ENCODE data around the gene SOAT2. TPM values are rescaled to one million over a fixed set of nuclear protein-coding genes. Genes with fewer than 3 reads are reported as not detected.

The SOAT2 gene, protein sequence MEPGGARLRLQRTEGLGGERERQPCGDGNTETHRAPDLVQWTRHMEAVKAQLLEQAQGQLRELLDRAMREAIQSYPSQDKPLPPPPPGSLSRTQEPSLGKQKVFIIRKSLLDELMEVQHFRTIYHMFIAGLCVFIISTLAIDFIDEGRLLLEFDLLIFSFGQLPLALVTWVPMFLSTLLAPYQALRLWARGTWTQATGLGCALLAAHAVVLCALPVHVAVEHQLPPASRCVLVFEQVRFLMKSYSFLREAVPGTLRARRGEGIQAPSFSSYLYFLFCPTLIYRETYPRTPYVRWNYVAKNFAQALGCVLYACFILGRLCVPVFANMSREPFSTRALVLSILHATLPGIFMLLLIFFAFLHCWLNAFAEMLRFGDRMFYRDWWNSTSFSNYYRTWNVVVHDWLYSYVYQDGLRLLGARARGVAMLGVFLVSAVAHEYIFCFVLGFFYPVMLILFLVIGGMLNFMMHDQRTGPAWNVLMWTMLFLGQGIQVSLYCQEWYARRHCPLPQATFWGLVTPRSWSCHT
- under 0.01 and 0.18 TPM in 2 replicates for total RNA-seq (2012; rRNA removed)
- 0.39 and 0.55 TPM in 2 replicates for polyA plus RNA-seq (2012; rRNA removed)
- 0.18 and 0.27 TPM in 2 replicates for polyA plus RNA-seq (2012; cell fraction: cytosol; rRNA removed)
- polyA plus RNA-seq (2012; cell fraction: nucleus; rRNA removed; ENCODE audit: low replicate concordance): 0.52 and 1.3 TPM in 2 replicates
- percentile 8 among the genes with signal in this experiment for Bru-seq, nascent RNA
- percentile 4 among the genes with signal in this experiment for BruChase-seq, experiment 1, labeled RNA remaining after a 6-hour chase
- percentile 15 among the genes with signal in this experiment for BruChase-seq, experiment 2, labeled RNA remaining after a 2-hour chase
- long read RNA-seq, partial matches to known transcripts: 1 of 1 reads
- long read RNA-seq, other reads (novel, unspliced or antisense): 0 of 1 reads

DNA sequence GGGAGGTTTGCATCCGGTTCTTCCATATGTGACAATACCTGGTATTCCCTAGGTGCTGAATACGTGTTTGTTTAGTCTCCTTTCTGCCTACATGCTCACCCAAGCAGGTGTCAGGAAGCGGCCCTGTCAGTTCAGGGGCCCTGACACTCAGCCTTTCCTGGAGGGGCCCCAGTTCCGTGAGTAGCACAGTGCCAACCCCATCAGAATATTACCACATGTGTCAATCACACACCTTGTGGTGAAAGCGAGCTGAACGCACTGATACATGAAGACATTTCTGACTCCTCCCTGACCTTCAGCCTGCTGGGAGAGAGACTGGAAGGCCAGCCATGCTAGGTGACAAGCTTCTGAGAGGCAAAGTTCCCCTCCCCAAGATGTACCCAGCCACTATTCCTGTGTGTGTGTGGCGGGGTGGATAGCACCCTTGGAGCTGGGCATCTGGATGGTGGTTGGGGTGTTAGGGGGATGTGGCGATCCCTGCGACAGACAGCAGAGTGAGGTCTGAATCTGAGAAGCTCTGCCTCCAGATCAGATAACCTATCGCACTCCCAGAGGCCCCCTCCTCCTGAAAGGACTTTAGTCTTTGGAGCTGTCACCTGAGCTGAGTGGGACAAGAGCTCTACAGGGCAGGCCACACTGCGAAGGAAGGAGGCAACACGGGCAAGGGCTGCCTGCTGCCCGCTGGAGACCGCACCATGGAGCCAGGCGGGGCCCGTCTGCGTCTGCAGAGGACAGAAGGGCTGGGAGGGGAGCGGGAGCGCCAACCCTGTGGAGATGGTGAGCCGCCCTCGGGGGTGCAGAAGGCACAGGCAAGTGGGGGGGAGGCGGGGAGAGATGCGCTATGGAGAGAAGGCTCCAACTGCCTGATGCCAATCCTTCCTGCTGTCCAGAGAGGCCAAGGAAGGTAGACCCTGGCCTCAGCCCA is at the start of gene SOAT2:
TSS of gene SOAT2 (plus strand) at position 604 of the 925 bp plus-strand sequence. CDS start at position 696, 92 bp downstream.
- H4K8ac ChIP-seq (ENCODE audit: low read depth in 2 of 2, low read length in 2 of 2): peak within 1 kb of the TSS in 1 of 2 experiments; percentile 37; a peak in 1 of 4 replicates
- no peak within 1 kb of the TSS for H2BK120ac ChIP-seq (ENCODE audit: low read depth, low read length)
- H3K4me1 ChIP-seq (ENCODE audit: control insufficient read depth, insufficient read depth, low read length): peaks cover 12% of the 10 kb centered on the region
- H3K4ac ChIP-seq (ENCODE audit: low read depth, low read length): no peak within 1 kb of the TSS
- in situ Hi-C loops (cut with MboI; ENCODE audit: low sequenced_read_pairs): no loop called here
- H3K56ac ChIP-seq (ENCODE audit: extremely low read depth, insufficient read depth, low read length): no peak within 1 kb of the TSS
- H2BK20ac ChIP-seq (ENCODE audit: low read depth, low read length): no peak within 1 kb of the TSS
- BruUV-seq (replicated peaks): no TSS peak
- H3K79me1 ChIP-seq (ENCODE audit: low read depth in 1 of 2, low read length in 2 of 2): peaks cover 0 to 11% of the 10 kb centered on the region in 2 experiments; a peak in 1 of 4 replicates
- no peaks in the 10 kb centered on the region for H4K20me1 ChIP-seq (ENCODE audit: insufficient read depth, low read length)
- no peak within 1 kb of the TSS for H3K14ac ChIP-seq (replicated peaks; ENCODE audit: low read depth, low read length)
- H3K4me2 ChIP-seq (ENCODE audit: low read depth, low read length): no peak within 1 kb of the TSS
- H2AFZ ChIP-seq (replicated peaks; ENCODE audit: low read length, poor library complexity): no peak within 1 kb of the TSS
- ChIA-PET POLR2A (ENCODE audit: unreplicated experiment) (no interaction called here), CTCF (interaction anchor here (3.7 kb wide), 1 partner anchor 37 kb away, joined by 21 read pairs; no protein-coding TSS in a partner anchor)
- H2AK5ac ChIP-seq (ENCODE audit: low read depth, low read length): peak within 1 kb of the TSS; percentile 49; the same call in 1 of the 2 replicates
- peaks cover 7% of the 10 kb centered on the region; the same call in 1 of the 2 replicates for H3K36me3 ChIP-seq (ENCODE audit: control insufficient read depth, insufficient read depth, low read length)
- no peak within 1 kb of the TSS for H2BK15ac ChIP-seq (ENCODE audit: low read depth, low read length)
- no peak for ATAC-seq (ENCODE audit: low read depth)
- H2BK5ac ChIP-seq (ENCODE audit: low read depth, low read length, poor library complexity, severe bottlenecking): no peak within 1 kb of the TSS
- dilution Hi-C loops (cut with HindIII; ENCODE audit: low sequenced_read_pairs, unreplicated experiment): no loop called here
- 92% methylated on average over 2 of the region's 23 CpGs; no CpG with 5 or more reads in 1 of the 2 experiments for WGBS, 2 experiments (ENCODE audit: extremely low coverage in 2 of 2, insufficient read length in 1 of 2)
- no peaks in the 10 kb centered on the region for H3K9me1 ChIP-seq (ENCODE audit: insufficient read depth, low read length)
- no peak for DNase-seq
- intact Hi-C loops (cut with micrococcal nuclease): no loop called here
- no peak within 1 kb of the TSS for H3K23ac ChIP-seq (ENCODE audit: low read depth, low read length)
- no peak within 1 kb of the TSS for H4K5ac ChIP-seq (ENCODE audit: low read depth, low read length)
- H3K18ac ChIP-seq (ENCODE audit: low read depth, low read length): no peak within 1 kb of the TSS
- H3K4me3 ChIP-seq (ENCODE audit: insufficient read depth, low read depth, low read length): no peak within 1 kb of the TSS
- H3K9me3 ChIP-seq (ENCODE audit: control insufficient read depth, insufficient read depth, low read length): no peaks in the 10 kb centered on the region
- no peak within 1 kb of the TSS for H3K27ac ChIP-seq (ENCODE audit: insufficient read depth, low read length)
- no peaks in the 10 kb centered on the region for H3K27me3 ChIP-seq (ENCODE audit: control insufficient read depth, insufficient read depth, low read length)
- H4K91ac ChIP-seq (ENCODE audit: insufficient read depth, low read depth, low read length): no peak within 1 kb of the TSS; the same call in 1 of the 2 replicates
- H3K9ac ChIP-seq (ENCODE audit: low read depth, low read length): no peak within 1 kb of the TSS
- H2AK9ac ChIP-seq (replicated peaks; ENCODE audit: low read depth, low read length, poor library complexity): no peak within 1 kb of the TSS
- TF ChIP-seq FOS (IDR thresholded peaks at IDR 0.05; ENCODE audit: low read depth, low read length): no peak
- TF ChIP-seq BHLHE40 (IDR thresholded peaks at IDR 0.05; ENCODE audit: low read depth, low read length): no peak
- TF ChIP-seq POLR2A (IDR thresholded peaks at IDR 0.05; ENCODE audit: low read depth, low read length): no peak
- no peak for TF ChIP-seq MAZ (IDR thresholded peaks at IDR 0.05; ENCODE audit: borderline replicate concordance, low read depth, low read length)
- no peak for TF ChIP-seq RAD21 (IDR thresholded peaks at IDR 0.05; ENCODE audit: low read length)
- no peak for TF ChIP-seq MAFK (IDR thresholded peaks at IDR 0.05; ENCODE audit: low read depth, low read length)
- TF ChIP-seq NFE2L2 (IDR thresholded peaks at IDR 0.05; ENCODE audit: low read depth, low read length): no peak
- TF ChIP-seq CHD1 (IDR thresholded peaks at IDR 0.05; ENCODE audit: low read depth, low read length): no peak
- no peak for TF ChIP-seq SMC3 (IDR thresholded peaks at IDR 0.05; ENCODE audit: low read depth, low read length)
- no peak for TF ChIP-seq RCOR1 (IDR thresholded peaks at IDR 0.05; ENCODE audit: insufficient replicate concordance, low read length)
- TF ChIP-seq, protein P1, sequence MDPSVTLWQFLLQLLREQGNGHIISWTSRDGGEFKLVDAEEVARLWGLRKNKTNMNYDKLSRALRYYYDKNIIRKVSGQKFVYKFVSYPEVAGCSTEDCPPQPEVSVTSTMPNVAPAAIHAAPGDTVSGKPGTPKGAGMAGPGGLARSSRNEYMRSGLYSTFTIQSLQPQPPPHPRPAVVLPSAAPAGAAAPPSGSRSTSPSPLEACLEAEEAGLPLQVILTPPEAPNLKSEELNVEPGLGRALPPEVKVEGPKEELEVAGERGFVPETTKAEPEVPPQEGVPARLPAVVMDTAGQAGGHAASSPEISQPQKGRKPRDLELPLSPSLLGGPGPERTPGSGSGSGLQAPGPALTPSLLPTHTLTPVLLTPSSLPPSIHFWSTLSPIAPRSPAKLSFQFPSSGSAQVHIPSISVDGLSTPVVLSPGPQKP (IDR thresholded peaks at IDR 0.05; ENCODE audit: borderline replicate concordance, low read depth, low read length): no peak
- TF ChIP-seq, protein P2, sequence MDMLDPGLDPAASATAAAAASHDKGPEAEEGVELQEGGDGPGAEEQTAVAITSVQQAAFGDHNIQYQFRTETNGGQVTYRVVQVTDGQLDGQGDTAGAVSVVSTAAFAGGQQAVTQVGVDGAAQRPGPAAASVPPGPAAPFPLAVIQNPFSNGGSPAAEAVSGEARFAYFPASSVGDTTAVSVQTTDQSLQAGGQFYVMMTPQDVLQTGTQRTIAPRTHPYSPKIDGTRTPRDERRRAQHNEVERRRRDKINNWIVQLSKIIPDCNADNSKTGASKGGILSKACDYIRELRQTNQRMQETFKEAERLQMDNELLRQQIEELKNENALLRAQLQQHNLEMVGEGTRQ (IDR thresholded peaks at IDR 0.05; ENCODE audit: low read depth, low read length): no peak
